A549 (cell line): ENCODE data around the gene TERB1. TPM values are rescaled to one million over a fixed set of nuclear protein-coding genes. Genes with fewer than 3 reads are reported as not detected.

Experiments
- ATAC-seq, 2 experiments: fragments of 200-7000 bp in 1 of 2; fragments of >200 bp in 1 of 2; cut with Nextera tagmentation in 1 of 2; cut with Tn5 transposase in 1 of 2; 3 replicates each; pipeline versions ENCODE4 v1.8.0 to v1.9.1; 2018 to 2020; ENCODE audit warnings: mild to moderate bottlenecking in 1 of 2, moderate library complexity in 1 of 2
- CTCF ChIA-PET: fragments of 300-600 bp; sonication (Branson Sonifier 250); formaldehyde crosslinking; extraction: SDS; loops from one replicate; lab custom pipeline; 2021; ENCODE audit warnings: antibody characterized with exemption, inconsistent platforms; lab: Yijun Ruan, JAX
- POLR2A ChIA-PET: fragments of 350-600 bp; formaldehyde crosslinking; extraction: SDS; loops from one replicate; lab custom pipeline; 2021; ENCODE audit warnings: antibody characterized with exemption, inconsistent platforms; lab: Yijun Ruan, JAX
- DNase-seq, 2 experiments: peaks; one replicate each; pipeline versions ENCODE4 v3.0.0 to v3.0.0-alpha.2; 2011 to 2016; ENCODE audit warnings: low read depth in 1 of 2, low spot score in 1 of 2
- FAIRE-seq: peaks from 2 replicates; lab custom pipeline; 2011; peaks lifted over from hg19 to GRCh38; lab: Jason Lieb, UNC
- H3K27ac ChIP-seq, 2 experiments: fragments of >200 bp; sonication (Bioruptor Twin); formaldehyde crosslinking; 3 replicates each; pipeline ENCODE4 v1.5.1; 2016 to 2017
- H3K4me1 ChIP-seq: fragments of >200 bp; sonication (Bioruptor Twin); formaldehyde crosslinking; 3 replicates; pipeline ENCODE4 v1.6.1; 2016
- H3K4me2 ChIP-seq: fragments of >200 bp; sonication (Bioruptor Twin); formaldehyde crosslinking; 3 replicates; pipeline ENCODE4 v1.6.1; 2016
- H3K4me3 ChIP-seq: fragments of >200 bp; sonication (Bioruptor Twin); formaldehyde crosslinking; 3 replicates; pipeline ENCODE4 v1.5.1; 2016
- H3K9me3 ChIP-seq: fragments of >200 bp; sonication (Bioruptor Twin); formaldehyde crosslinking; 3 replicates; pipeline ENCODE4 v1.6.1; 2016
- BHLHE40 ChIP-seq: IDR thresholded peaks from 2 replicates; pipeline ENCODE4 v1.6.1; 2012; ENCODE audit warnings: low read depth, low read length, inconsistent platforms
- CEBPB ChIP-seq, 2 experiments: fragments of >200 bp in 1 of 2; sonication (Bioruptor Twin) in 1 of 2; formaldehyde crosslinking in 1 of 2; IDR thresholded peaks; 2 replicates each; pipeline ENCODE4 v1.6.1; 2012 to 2016
- CHD4 ChIP-seq: fragments of 200-600 bp; sonication (generic); IDR thresholded peaks from 2 replicates; pipeline ENCODE4 v1.6.1; 2016; ENCODE audit warnings: antibody characterized with exemption, mild to moderate bottlenecking, borderline replicate concordance
- E2F6 ChIP-seq: IDR thresholded peaks from 2 replicates; pipeline ENCODE4 v1.6.1; 2012; ENCODE audit warnings: low read depth, borderline replicate concordance
- EHMT2 ChIP-seq: fragments of 200-600 bp; sonication (generic); IDR thresholded peaks from 2 replicates; pipeline ENCODE4 v1.6.1; 2016; ENCODE audit warnings: antibody characterized with exemption, low read depth, mild to moderate bottlenecking, moderate library complexity
- EP300 ChIP-seq, 2 experiments: fragments of >200 bp; sonication (Bioruptor Twin); formaldehyde crosslinking; IDR thresholded peaks; 2 replicates in 1 of 2; 3 replicates in 1 of 2; pipeline ENCODE4 v1.6.1; 2016 to 2017
- FOSB ChIP-seq: fragments of 250-450 bp; sonication (Bioruptor Pico); IDR thresholded peaks from 2 replicates; pipeline ENCODE4 v1.5.0; 2020; ENCODE audit warnings: mild to moderate bottlenecking, moderate library complexity
- FOXS1 ChIP-seq: fragments of 250-450 bp; sonication (Bioruptor Pico); IDR thresholded peaks from 2 replicates; pipeline ENCODE4 v1.5.0; 2020; ENCODE audit warnings: mild to moderate bottlenecking, moderate library complexity
- GATA3 ChIP-seq: IDR thresholded peaks from 2 replicates; pipeline ENCODE4 v1.6.1; 2012; ENCODE audit warnings: borderline replicate concordance
- HEYL ChIP-seq: fragments of 250-450 bp; sonication (Bioruptor Pico); IDR thresholded peaks from 2 replicates; pipeline ENCODE4 v1.8.0; 2021; ENCODE audit warnings: mild to moderate bottlenecking, moderate library complexity
- HMGXB4 ChIP-seq: fragments of 250-450 bp; sonication (Bioruptor Pico); IDR thresholded peaks from 2 replicates; pipeline ENCODE4 v1.5.0; 2021; ENCODE audit warnings: mild to moderate bottlenecking, moderate library complexity, borderline replicate concordance
- HOXB13 ChIP-seq: fragments of 250-450 bp; sonication (Bioruptor Pico); IDR thresholded peaks from 2 replicates; pipeline ENCODE4 v1.5.0; 2020; ENCODE audit warnings: low read depth, mild to moderate bottlenecking, moderate library complexity
- KDM1A ChIP-seq: fragments of 200-600 bp; sonication (generic); IDR thresholded peaks from 2 replicates; pipeline ENCODE4 v1.6.1; 2016; ENCODE audit warnings: low read depth, mild to moderate bottlenecking
- MAX ChIP-seq: IDR thresholded peaks from 2 replicates; pipeline ENCODE4 v1.6.1; 2012
- MYC ChIP-seq: IDR thresholded peaks from 2 replicates; pipeline ENCODE4 v1.6.1; 2012; ENCODE audit warnings: mild to moderate bottlenecking, inconsistent platforms, low read length, improper control_type of control experiment, borderline replicate concordance
- NFE2L2 ChIP-seq: fragments of 150-350 bp; conservative IDR thresholded peaks from 2 replicates; pipeline ENCODE4 v1.6.1; 2014; ENCODE audit warnings: low read length
- PBX3 ChIP-seq: IDR thresholded peaks from 2 replicates; pipeline ENCODE4 v1.6.1; 2012
- POLR2A ChIP-seq: IDR thresholded peaks from 2 replicates; pipeline ENCODE4 v1.6.1; 2012; ENCODE audit warnings: mild to moderate bottlenecking, low read length
- RAD21 ChIP-seq, 2 experiments: fragments of >200 bp in 1 of 2; sonication (Bioruptor Twin) in 1 of 2; formaldehyde crosslinking in 1 of 2; IDR thresholded peaks in 1 of 2; conservative IDR thresholded peaks in 1 of 2; 2 replicates in 1 of 2; 3 replicates in 1 of 2; pipeline ENCODE4 v1.6.1; 2012 to 2018; ENCODE audit warnings: inconsistent platforms in 1 of 2
- RARB ChIP-seq: fragments of 250-450 bp; sonication (Bioruptor Pico); IDR thresholded peaks from 2 replicates; pipeline ENCODE4 v1.8.0; 2021; ENCODE audit warnings: mild to moderate bottlenecking, moderate library complexity
- RCOR1 ChIP-seq: fragments of 150-350 bp; IDR thresholded peaks from 2 replicates; pipeline ENCODE4 v1.6.1; 2014; ENCODE audit warnings: antibody characterized with exemption, low read length, low read depth
- RFX5 ChIP-seq: fragments of 450-650 bp; IDR thresholded peaks from 2 replicates; pipeline ENCODE4 v1.7.1; 2014; ENCODE audit warnings: antibody characterized with exemption, mild to moderate bottlenecking, moderate library complexity
- TFCP2L1 ChIP-seq: fragments of 250-450 bp; sonication (Bioruptor Pico); IDR thresholded peaks from 2 replicates; pipeline ENCODE4 v1.5.0; 2021; ENCODE audit warnings: mild to moderate bottlenecking
- TP53 ChIP-seq: fragments of 250-450 bp; sonication (Bioruptor Pico); IDR thresholded peaks from 2 replicates; pipeline ENCODE4 v1.5.0; 2021; ENCODE audit warnings: mild to moderate bottlenecking, moderate library complexity
- ZNF302 ChIP-seq: fragments of 250-450 bp; sonication (Bioruptor Pico); IDR thresholded peaks from 2 replicates; pipeline ENCODE4 v1.9.0; 2021; ENCODE audit warnings: inconsistent platforms, mild to moderate bottlenecking, moderate library complexity
- ZSCAN20 ChIP-seq: fragments of 250-450 bp; sonication (Bioruptor Pico); IDR thresholded peaks from 2 replicates; pipeline ENCODE4 v1.8.0; 2022; ENCODE audit warnings: mild to moderate bottlenecking, moderate library complexity
- WGBS: methylation state at CpG from one replicate; pipeline ENCODE4 v1.1.6; 2017; ENCODE audit errors: missing lambda C conversion rate; 5-methylcytosine and 5-hydroxymethylcytosine counted together
- polyA plus RNA-seq, 4 experiments: library from polyadenylated mRNA; depleted of rRNA in 3 of 4; stranded (reverse); fragments of >200 nt; fragmentation: RNase III in 1 of 4; extraction: RNeasy Plus Mini Kit Qiagen cat#74134 plus additional on column Dnase treatment in 1 of 4; gene quantifications; 2 replicates in 3 of 4; 3 replicates in 1 of 4; pipeline ENCODE4 v1.2.3, GENCODE V29; 2011 to 2017
- TF ChIP-seq, protein P1 (sequence below): fragments of 250-450 bp; sonication (Bioruptor Pico); IDR thresholded peaks from 2 replicates; pipeline ENCODE4 v1.5.0; 2020; ENCODE audit warnings: low read depth, mild to moderate bottlenecking, moderate library complexity

TERB1 gene
- polyA plus RNA-seq, 2 of the 4 experiments (the other 2 are of a cell fraction): 0.17 to 0.18 TPM

- POLR2A ChIA-PET: no interaction called here
- ATAC-seq (no peak), DNase-seq (no peak), FAIRE-seq (no peak)
- CTCF ChIA-PET: interaction anchor here (1.1 to 6.6 kb wide), 5 partner anchors 9 to 96 kb away, joined by 3 to 42 read pairs (median 3); no protein-coding TSS in a partner anchor
- H3K27ac ChIP-seq: no peak overlapping the region
- H3K4me3 ChIP-seq: no peak overlapping the region
- H3K4me1 ChIP-seq: peaks cover 8% of the 10 kb centered on the region; the same call in 1 of the 3 replicates
- no peak for TF ChIP-seq EHMT2
- no peak for TF ChIP-seq EP300 (IDR thresholded peaks at IDR 0.05)
- TF ChIP-seq RARB: no peak
- no peak for TF ChIP-seq RAD21 (conservative IDR thresholded peaks at IDR 0.05 in 1 of 2, IDR thresholded peaks at IDR 0.05 in 1 of 2)
- TF ChIP-seq GATA3: no peak
- no peak for TF ChIP-seq FOSB (CRISPR knock-in tag)
- no peak for TF ChIP-seq RFX5
- TF ChIP-seq HMGXB4 (CRISPR knock-in tag): no peak
- TF ChIP-seq RCOR1: no peak
- no peak for TF ChIP-seq TFCP2L1 (CRISPR knock-in tag)
- no peak for TF ChIP-seq FOXS1 (CRISPR knock-in tag)
- no peak for TF ChIP-seq BHLHE40
- TF ChIP-seq CEBPB (IDR thresholded peaks at IDR 0.05): no peak
- TF ChIP-seq NFE2L2: no peak
- TF ChIP-seq MYC: no peak
- TF ChIP-seq TP53 (CRISPR knock-in tag): no peak
- WGBS: 92% methylated on average over 4 of the region's 4 CpGs
- H3K9me3 ChIP-seq: no peaks in the 10 kb centered on the region
- no peak overlapping the region for H3K4me2 ChIP-seq
These were observed 22.6 kb upstream of the TERB1 start for GRCh38 chr16:66824006-66824405.

GRCh38 chr16:66814734-66815133 lies 13.3 kb upstream of the TERB1 start:
- Histone ChIP-seq H3K27ac (no peak overlapping the region), H3K4me2 (no peak overlapping the region), H3K9me3 (no peaks in the 10 kb centered on the region), H3K4me1 (no peaks in the 10 kb centered on the region), H3K4me3 (no peak overlapping the region)
- TF ChIP-seq CEBPB (IDR thresholded peaks at IDR 0.05): no peak
- no peak for TF ChIP-seq POLR2A
- no peak for TF ChIP-seq ZNF302 (CRISPR knock-in tag)
- TF ChIP-seq KDM1A: no peak
- no peak for TF ChIP-seq PBX3
- TF ChIP-seq MAX: no peak
- TF ChIP-seq ZSCAN20 (CRISPR knock-in tag): no peak
- TF ChIP-seq FOSB (CRISPR knock-in tag): no peak
- TF ChIP-seq HOXB13 (CRISPR knock-in tag): no peak
- TF ChIP-seq, protein P1, sequence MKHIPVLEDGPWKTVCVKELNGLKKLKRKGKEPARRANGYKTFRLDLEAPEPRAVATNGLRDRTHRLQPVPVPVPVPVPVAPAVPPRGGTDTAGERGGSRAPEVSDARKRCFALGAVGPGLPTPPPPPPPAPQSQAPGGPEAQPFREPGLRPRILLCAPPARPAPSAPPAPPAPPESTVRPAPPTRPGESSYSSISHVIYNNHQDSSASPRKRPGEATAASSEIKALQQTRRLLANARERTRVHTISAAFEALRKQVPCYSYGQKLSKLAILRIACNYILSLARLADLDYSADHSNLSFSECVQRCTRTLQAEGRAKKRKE (CRISPR knock-in tag): no peak
- TF ChIP-seq E2F6: no peak
- TF ChIP-seq HEYL (CRISPR knock-in tag): no peak
- no peak for TF ChIP-seq CHD4
- TF ChIP-seq HMGXB4 (CRISPR knock-in tag): no peak
- DNase-seq: no peak
- no peak for FAIRE-seq
- 92% methylated on average over 2 of the region's 2 CpGs for WGBS
- ChIA-PET POLR2A (interaction anchor here (1.0 kb wide), 1 partner anchor 16 kb away, joined by 3 read pairs; the partner anchor contains the start of gene NAE1), CTCF (interaction anchor here (0.6 to 6.7 kb wide), 4 partner anchors 16 to 53 kb away, joined by 3 to 41 read pairs (median 6); partner anchors contain the start of gene NAE1)
- ATAC-seq: no peak
